SW 1271 (cell line): ENCODE data around the gene ANKRD44.

ENCODE experiments used
- DNase-seq, 2 experiments: peaks; one replicate each; lab custom pipeline; 2025; lab: John Stamatoyannopoulos, UW

ANKRD44 gene

DNA sequence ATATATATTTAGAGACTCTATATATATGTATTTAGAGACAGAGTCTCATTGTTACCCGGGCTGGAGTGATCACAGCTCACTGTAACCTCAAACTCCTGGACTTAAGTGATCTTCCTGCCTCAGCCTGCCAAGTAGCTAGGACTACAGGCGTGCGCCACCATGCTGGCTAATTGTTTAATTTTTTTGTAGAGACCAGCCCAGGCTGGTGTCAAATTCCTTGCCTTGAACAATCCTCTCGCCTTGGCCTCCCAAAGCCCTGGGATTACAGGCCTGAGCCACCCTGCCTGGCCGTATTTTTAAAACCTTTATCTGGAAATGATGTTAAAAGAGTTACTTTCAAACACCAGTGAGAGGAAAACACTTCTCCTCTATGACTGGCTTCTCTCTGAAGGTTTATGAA is 353.1 kb downstream of the ANKRD44 start:
- no peak for DNase-seq

DNA sequence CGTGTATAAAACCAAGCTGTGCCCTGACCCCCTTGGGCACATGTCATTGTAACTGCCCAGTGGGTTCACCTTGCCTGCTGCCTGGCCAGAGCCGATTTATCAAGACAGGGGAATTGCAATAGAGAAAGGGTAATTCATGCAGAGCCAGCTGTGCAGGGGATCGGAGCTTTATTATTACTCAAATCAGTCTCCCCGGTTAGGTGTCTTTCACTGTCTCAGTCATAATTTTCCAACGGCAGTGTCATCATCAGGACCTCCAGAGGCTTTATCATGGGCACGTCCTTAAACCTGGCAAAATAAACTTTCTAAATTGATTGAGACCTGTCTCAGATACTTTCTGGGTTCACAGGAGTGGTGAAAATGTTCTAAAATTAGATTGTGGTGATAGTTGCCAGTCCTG is 354.5 kb downstream of the ANKRD44 start:
- no peak for DNase-seq

- no peak for DNase-seq
These were observed 355.5 kb downstream of the ANKRD44 start for GRCh38 chr2:196955036-196955435.

DNA sequence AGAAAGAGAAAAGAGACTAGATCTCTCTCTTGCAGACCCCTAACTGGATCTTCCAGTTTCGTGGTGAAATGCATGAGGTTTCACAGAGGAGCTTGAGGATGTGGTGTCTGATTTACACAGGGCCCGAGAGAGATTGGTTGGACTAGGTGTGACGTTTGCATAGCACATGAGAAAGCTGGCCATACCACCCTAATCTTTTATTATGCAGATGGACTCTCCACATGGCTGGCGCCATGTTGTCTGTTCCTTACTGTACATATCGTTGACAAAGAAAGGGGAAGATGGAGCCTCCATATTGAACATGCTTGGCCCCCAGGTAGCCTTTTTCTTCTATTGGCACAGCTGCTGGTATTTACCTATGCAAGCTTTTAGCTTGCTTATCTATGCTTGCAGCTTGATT is 356.6 kb downstream of the ANKRD44 start:
- DNase-seq, result no peak

- no peak for DNase-seq
These were observed 357.6 kb downstream of the ANKRD44 start for GRCh38 chr2:196952936-196953335.

DNA sequence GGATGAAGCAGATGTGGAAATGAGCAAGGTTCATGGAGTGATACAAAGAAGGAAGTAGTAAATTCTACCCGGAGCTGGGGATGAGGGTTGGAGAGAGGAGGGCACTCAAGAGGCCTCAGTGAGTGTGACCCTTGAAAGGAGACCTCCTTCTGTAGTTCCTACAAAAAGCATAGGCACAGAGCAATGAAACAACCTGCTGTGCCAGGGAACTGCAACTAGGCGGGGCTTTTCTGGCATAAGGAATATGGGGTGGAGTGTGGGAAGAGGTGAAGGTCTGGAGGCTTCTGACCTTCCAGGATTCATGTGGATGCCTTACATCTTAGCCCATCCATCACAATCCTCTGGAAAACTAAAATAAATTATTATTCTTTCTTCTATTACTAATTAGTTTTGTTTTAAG is 358.6 kb downstream of the ANKRD44 start:
- no peak for DNase-seq

- no peak for DNase-seq
These were observed 361.5 kb downstream of the ANKRD44 start for GRCh38 chr2:196949116-196949515.

- DNase-seq, result no peak
These were observed 366.0 kb downstream of the ANKRD44 start for GRCh38 chr2:196944570-196944969.

DNA sequence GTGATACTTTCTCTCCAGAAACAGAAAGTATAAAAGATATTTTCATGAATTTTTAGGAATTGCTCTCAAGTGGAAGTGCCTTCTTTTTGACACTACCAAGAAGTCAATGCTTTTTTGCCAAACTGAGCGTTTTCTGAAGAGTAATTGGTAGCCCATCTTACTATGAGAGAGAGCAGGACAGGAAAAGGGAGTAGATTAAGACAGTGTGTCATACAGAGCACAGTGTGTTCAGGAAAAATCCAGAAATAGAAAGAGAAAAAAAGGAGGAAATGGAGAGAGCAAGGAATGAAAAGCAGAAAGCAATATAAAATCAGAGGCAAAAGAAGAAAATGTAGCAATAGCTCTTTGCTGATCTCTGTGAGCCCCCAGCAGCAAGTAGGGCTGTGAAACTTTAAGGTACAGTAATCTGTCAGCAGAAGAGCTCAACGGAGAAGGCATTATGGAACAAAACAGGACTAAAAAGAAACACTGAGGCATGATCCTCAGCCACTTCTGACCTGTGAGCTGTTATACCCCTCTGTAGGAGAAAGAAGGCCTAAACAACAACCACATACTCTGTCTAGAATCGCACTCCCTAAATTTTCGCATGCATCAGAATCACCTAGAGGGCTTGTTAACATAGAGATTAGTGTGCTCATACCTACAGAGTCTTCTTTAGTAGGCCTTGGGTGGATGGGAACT is 369.0 kb downstream of the ANKRD44 start:
- no peak for DNase-seq

- DNase-seq, result no peak
These were observed 371.2 kb downstream of the ANKRD44 start for GRCh38 chr2:196939371-196939770.
